Breast epithelium (tissue), 4 donors: ENCODE measurements around the gene KMT2E. TPM values are rescaled to one million over a fixed set of nuclear protein-coding genes. Genes with fewer than 3 reads are reported as not detected.
A peak's percentile ranks its signal among the peaks of the same experiment; 100 is the strongest.
"Not testable (repeated sequence)": the region's sequence is repeated elsewhere in the genome, so short reads cannot be mapped to it uniquely, and the experiment has no call there.

Experiments used
- DNase-seq, 2 donors: peaks; one replicate each; pipeline ENCODE4 v3.0.0-alpha.2; 2019; ENCODE audit warnings: low spot score in 2 of 2
- H3K27ac ChIP-seq, 2 donors: fragments of 200-600 bp; sonication (generic) in 1 of 2; one replicate each; pipeline ENCODE4 v1.5.1; 2016 to 2019; ENCODE audit warnings: mild to moderate bottlenecking in 1 of 2
- H3K27me3 ChIP-seq, 2 donors: fragments of 200-600 bp; sonication (generic) in 1 of 2; one replicate each; pipeline versions ENCODE4 v1.5.1 to v1.6.0; 2017 to 2019; ENCODE audit warnings: control low read depth in 1 of 2, mild to moderate bottlenecking in 1 of 2
- H3K36me3 ChIP-seq: fragments of 200-600 bp; one replicate; pipeline ENCODE4 v1.5.1; 2019
- H3K4me1 ChIP-seq, 2 donors: fragments of 200-600 bp; sonication (generic); one replicate each; pipeline ENCODE4 v1.5.1; 2016 to 2019; ENCODE audit warnings: control low read depth in 1 of 2
- H3K4me3 ChIP-seq, 3 donors: fragments of 200-600 bp; sonication (generic); 1 replicate in 2 of 3; 2 replicates in 1 of 3; pipeline ENCODE4 v1.5.1; 2016 to 2019; ENCODE audit warnings: mild to moderate bottlenecking in 3 of 3, moderate library complexity in 2 of 3
- H3K9me3 ChIP-seq, 2 donors: fragments of 200-600 bp; sonication (generic) in 1 of 2; one replicate each; pipeline ENCODE4 v1.5.1; 2016 to 2019; ENCODE audit warnings: control low read depth in 1 of 2
- POLR2A ChIP-seq: fragments of 450-650 bp; IDR thresholded peaks from one replicate; pipeline ENCODE4 v1.6.1; 2016; ENCODE audit warnings: antibody characterized with exemption, mild to moderate bottlenecking, moderate library complexity
- POLR2AphosphoS5 ChIP-seq, 3 donors: sonication (generic); formaldehyde crosslinking; IDR thresholded peaks; one replicate each; pipeline ENCODE4 v1.6.1; 2017; ENCODE audit warnings: antibody characterized with exemption in 3 of 3
- intact Hi-C: fragments of 100-400 bp; cut with DNase I; formaldehyde crosslinking; loops from one replicate; pipeline ENCODE4 v1.15.1; 2023; ENCODE audit warnings: low total_unique reads
- total RNA-seq, 3 donors: library from RNA; depleted of rRNA; stranded (reverse); fragments of >200 nt; gene quantifications; one replicate each; pipeline ENCODE4 v1.1.0, GENCODE V29; 2016
- TF ChIP-seq, protein P1 (sequence below), 3 donors: fragments of 450-650 bp; IDR thresholded peaks; one replicate each; pipeline ENCODE4 v1.5.1; 2016 to 2017; ENCODE audit warnings: antibody characterized with exemption in 3 of 3, mild to moderate bottlenecking in 3 of 3, moderate library complexity in 3 of 3

KMT2E gene
- total RNA-seq, 3 donors from 2014 or later: 88.2 to 184 (median 168) TPM

GRCh38 chr7:105026750-105027149 lies 12.7 kb downstream of the KMT2E start:
- H3K27me3 ChIP-seq: no peaks in the 10 kb centered on the region
- H3K4me1 ChIP-seq: peaks cover 3 to 50% of the 10 kb centered on the region in 2 donors
- intact Hi-C loops: loop anchor here (10.0 kb wide), 1 partner anchor 92 kb away; no protein-coding TSS in a partner anchor
- TF ChIP-seq POLR2A: no peak
- TF ChIP-seq, protein P1, sequence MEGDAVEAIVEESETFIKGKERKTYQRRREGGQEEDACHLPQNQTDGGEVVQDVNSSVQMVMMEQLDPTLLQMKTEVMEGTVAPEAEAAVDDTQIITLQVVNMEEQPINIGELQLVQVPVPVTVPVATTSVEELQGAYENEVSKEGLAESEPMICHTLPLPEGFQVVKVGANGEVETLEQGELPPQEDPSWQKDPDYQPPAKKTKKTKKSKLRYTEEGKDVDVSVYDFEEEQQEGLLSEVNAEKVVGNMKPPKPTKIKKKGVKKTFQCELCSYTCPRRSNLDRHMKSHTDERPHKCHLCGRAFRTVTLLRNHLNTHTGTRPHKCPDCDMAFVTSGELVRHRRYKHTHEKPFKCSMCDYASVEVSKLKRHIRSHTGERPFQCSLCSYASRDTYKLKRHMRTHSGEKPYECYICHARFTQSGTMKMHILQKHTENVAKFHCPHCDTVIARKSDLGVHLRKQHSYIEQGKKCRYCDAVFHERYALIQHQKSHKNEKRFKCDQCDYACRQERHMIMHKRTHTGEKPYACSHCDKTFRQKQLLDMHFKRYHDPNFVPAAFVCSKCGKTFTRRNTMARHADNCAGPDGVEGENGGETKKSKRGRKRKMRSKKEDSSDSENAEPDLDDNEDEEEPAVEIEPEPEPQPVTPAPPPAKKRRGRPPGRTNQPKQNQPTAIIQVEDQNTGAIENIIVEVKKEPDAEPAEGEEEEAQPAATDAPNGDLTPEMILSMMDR (IDR thresholded peaks at IDR 0.05): no peak
- no peak for TF ChIP-seq POLR2AphosphoS5 (IDR thresholded peaks at IDR 0.05)
- H3K27ac ChIP-seq: no peak overlapping the region
- no peaks in the 10 kb centered on the region for H3K9me3 ChIP-seq
- no peaks in the 10 kb centered on the region for H3K36me3 ChIP-seq
- H3K4me3 ChIP-seq: no peak overlapping the region
- no peak for DNase-seq

DNA sequence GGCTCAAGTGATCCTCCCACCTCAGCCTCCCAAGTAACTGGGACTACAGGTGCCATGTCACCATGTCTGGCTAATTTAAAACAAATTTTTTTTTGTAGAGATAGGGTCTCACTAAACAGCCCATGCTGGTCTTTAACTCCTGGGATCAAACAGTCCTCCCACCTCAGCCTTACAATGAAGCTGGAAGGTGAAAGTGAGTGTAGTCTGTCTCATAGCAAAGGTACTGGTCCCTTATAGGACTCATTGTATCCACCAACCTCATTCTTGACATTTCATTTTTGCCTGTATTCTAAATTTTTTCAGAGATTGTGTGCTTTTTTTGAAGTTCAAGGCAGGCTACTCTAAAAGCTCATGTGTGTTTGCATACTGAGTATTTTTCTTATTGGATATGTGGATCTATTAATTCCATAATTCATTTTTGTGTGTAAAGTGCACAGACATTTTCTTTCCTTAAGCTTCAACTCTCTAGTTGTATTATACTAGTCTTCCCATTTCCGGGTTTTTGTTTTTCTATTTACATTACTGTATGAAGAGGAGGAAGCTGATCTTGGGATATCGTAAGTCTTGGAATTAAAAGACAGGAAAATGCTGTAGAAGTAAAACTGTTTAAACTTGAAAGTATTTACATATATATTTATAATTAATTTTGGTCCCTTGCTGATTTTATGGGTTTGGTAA lies 13.3 kb downstream of the KMT2E start:
- H3K4me1 ChIP-seq: peaks cover 3 to 50% of the 10 kb centered on the region in 2 donors

GRCh38 chr7:105028004-105028403 lies 14.0 kb downstream of the KMT2E start:
- intact Hi-C loops: loop anchor here (10.0 kb wide), 1 partner anchor 93 kb away; no protein-coding TSS in a partner anchor
- no peak for DNase-seq
- Histone ChIP-seq H3K4me1 (peaks cover 3 to 45% of the 10 kb centered on the region in 2 donors), H3K9me3 (no peaks in the 10 kb centered on the region), H3K4me3 (no peak overlapping the region), H3K27me3 (no peaks in the 10 kb centered on the region), H3K27ac (no peak overlapping the region), H3K36me3 (no peaks in the 10 kb centered on the region)
- TF ChIP-seq POLR2AphosphoS5 (IDR thresholded peaks at IDR 0.05) (no peak), POLR2A (no peak)
- TF ChIP-seq, protein P1 (IDR thresholded peaks at IDR 0.05): no peak

More for the DNA sequence above, 13.3 kb downstream of the KMT2E start:
- no peak for DNase-seq
- TF ChIP-seq, protein P1 (IDR thresholded peaks at IDR 0.05): no peak
- Histone ChIP-seq H3K36me3 (no peaks in the 10 kb centered on the region), H3K9me3 (no peaks in the 10 kb centered on the region), H3K4me3 (peak overlapping the region in 1 of 3 donors; percentile 4), H3K27me3 (no peaks in the 10 kb centered on the region), H3K27ac (no peak overlapping the region)
- intact Hi-C loops: loop anchor here (10.0 kb wide), 1 partner anchor 93 kb away; no protein-coding TSS in a partner anchor

DNA sequence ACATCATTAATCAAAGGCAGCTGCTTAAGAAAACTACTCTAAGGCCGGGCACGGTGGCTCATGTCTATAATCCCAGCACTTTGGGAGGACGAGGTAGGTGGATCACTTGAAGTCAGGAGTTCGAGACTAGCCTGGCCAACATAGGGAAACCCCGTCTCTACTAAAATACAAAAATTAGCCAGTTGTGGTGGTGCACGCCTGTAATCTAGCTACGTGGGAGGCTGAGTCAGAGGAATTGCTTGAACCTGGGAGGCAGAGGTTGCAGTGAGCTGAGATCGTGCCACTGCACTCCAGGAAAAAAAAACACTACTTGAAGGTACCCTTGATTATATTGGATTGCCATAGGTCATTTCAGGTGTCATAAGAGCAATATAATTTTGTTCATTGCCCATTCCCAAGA lies 14.9 kb downstream of the KMT2E start:
- H3K36me3 ChIP-seq, H3K4me3 ChIP-seq, H3K27ac ChIP-seq, DNase-seq, H3K27me3 ChIP-seq, H3K9me3 ChIP-seq: not testable (repeated sequence)
- H3K4me1 ChIP-seq: peaks cover 3 to 44% of the 10 kb centered on the region in 2 donors
- intact Hi-C loops: loop anchor here (10.0 kb wide), 1 partner anchor 94 kb away; no protein-coding TSS in a partner anchor

DNA sequence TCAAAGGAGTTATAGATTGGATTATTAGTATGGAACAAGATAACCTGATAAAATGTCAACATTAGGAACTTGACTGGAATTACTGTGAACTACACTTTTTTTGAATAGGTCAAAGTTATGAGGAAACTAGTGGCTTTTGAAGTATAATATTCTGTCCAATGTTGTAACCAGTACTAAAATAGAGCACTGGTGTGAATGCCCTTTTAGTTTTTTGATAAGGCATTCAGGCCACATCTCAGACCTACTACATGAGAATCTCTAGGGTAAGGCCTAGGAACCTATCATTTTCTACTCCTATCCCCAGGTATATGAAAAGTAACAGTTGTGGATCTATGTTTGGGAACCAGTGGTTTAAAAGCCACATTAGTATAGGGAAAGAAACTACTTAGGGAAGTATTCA lies 16.4 kb downstream of the KMT2E start:
- TF ChIP-seq POLR2A (no peak), POLR2AphosphoS5 (IDR thresholded peaks at IDR 0.05) (no peak)
- TF ChIP-seq, protein P1 (IDR thresholded peaks at IDR 0.05): no peak
- Histone ChIP-seq H3K4me3 (no peak overlapping the region), H3K9me3 (no peaks in the 10 kb centered on the region), H3K27me3 (no peaks in the 10 kb centered on the region), H3K36me3 (no peaks in the 10 kb centered on the region), H3K4me1 (peaks cover 3 to 34% of the 10 kb centered on the region in 2 donors), H3K27ac (peak overlapping the region in 1 of 2 donors; percentile 45)
- intact Hi-C loops: no loop called here
- DNase-seq: no peak
